Ovary (tissue), 3 donors: ENCODE measurements around the gene UNC13B.

Source experiments
- CTCF ChIP-seq, 3 donors: fragments of 450-650 bp in 2 of 3; fragments of 200-600 bp in 1 of 3; IDR thresholded peaks; one replicate each; pipeline versions ENCODE4 v1.5.1 to v1.8.0; 2016 to 2022; ENCODE audit warnings: antibody characterized with exemption in 3 of 3, mild to moderate bottlenecking in 1 of 3
- POLR2A ChIP-seq: fragments of 450-650 bp; IDR thresholded peaks from one replicate; pipeline ENCODE4 v1.6.1; 2017; ENCODE audit warnings: antibody characterized with exemption, mild to moderate bottlenecking, moderate library complexity
- donor health status: DM: no; HTN: no; CAD: no.

GRCh38 chr9:35431467-35431866, 269.7 kb downstream of the UNC13B start:
- TF ChIP-seq CTCF (IDR thresholded peaks at IDR 0.05) (no peak), POLR2A (no peak)
